ENCODE measurements around the gene OSBP2.
"Not testable (repeated sequence)": the region's sequence is repeated elsewhere in the genome, so short reads cannot be mapped to it uniquely, and the experiment has no call there.

Gene OSBP2

GRCh38 chr22:30667107-30667493 lies 27.6 kb upstream of the OSBP2 start:
- H3K27ac ChIP-seq: no peak overlapping the region; the same call in 1 of the 2 replicates
- TF ChIP-seq, protein P1, sequence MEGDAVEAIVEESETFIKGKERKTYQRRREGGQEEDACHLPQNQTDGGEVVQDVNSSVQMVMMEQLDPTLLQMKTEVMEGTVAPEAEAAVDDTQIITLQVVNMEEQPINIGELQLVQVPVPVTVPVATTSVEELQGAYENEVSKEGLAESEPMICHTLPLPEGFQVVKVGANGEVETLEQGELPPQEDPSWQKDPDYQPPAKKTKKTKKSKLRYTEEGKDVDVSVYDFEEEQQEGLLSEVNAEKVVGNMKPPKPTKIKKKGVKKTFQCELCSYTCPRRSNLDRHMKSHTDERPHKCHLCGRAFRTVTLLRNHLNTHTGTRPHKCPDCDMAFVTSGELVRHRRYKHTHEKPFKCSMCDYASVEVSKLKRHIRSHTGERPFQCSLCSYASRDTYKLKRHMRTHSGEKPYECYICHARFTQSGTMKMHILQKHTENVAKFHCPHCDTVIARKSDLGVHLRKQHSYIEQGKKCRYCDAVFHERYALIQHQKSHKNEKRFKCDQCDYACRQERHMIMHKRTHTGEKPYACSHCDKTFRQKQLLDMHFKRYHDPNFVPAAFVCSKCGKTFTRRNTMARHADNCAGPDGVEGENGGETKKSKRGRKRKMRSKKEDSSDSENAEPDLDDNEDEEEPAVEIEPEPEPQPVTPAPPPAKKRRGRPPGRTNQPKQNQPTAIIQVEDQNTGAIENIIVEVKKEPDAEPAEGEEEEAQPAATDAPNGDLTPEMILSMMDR (IDR thresholded peaks at IDR 0.05): no peak
- TF ChIP-seq ZFX (IDR thresholded peaks at IDR 0.05; ENCODE audit: borderline replicate concordance): no peak

- H3K27ac ChIP-seq: peak within 1 kb of the TSS; percentile 63
Observed at GRCh38 chr22:30667494-30668385, 26.9 kb upstream of the OSBP2 start, which contains the start of gene DUSP18. Gene DUSP18, minus strand, starts transcription at chr22:30667875. Its CDS starts 3,872 bp downstream, at chr22:30664003.

GRCh38 chr22:30668386-30668710 lies 26.3 kb upstream of the OSBP2 start:
- peak overlapping the region; percentile 63 for H3K27ac ChIP-seq
- TF ChIP-seq, protein P1 (IDR thresholded peaks at IDR 0.05): no peak
- no peak for TF ChIP-seq ZFX (IDR thresholded peaks at IDR 0.05; ENCODE audit: borderline replicate concordance)

More at GRCh38 chr22:30667494-30668385, 26.9 kb upstream of the OSBP2 start, which contains the start of gene DUSP18:
- TF ChIP-seq, protein P1 (IDR thresholded peaks at IDR 0.05): 0 out of 2 replicates have a peak, but pooled peaks have one; percentile 7
- no peak for TF ChIP-seq ZFX (IDR thresholded peaks at IDR 0.05; ENCODE audit: borderline replicate concordance)

DNA sequence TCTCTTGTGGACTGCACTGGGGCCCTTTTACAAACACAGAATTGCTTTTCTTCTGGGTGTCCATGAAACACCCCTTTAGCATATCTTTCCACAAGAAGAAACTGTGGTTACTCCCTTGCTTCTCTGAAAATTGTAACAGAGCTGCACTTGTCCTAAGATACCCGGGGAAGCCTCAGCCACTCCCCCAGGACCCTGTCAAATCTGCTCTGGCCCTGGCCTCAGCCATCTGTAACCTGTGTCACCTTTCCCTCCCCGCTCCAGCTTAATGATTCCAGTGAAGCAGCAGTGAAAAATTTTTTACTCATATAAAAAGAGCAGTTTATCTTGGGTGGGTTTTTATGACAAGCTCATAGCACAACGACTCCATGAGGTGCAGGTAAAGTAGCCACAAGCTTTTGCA lies 23.6 kb upstream of the OSBP2 start:
- H3K27ac ChIP-seq: no peak overlapping the region
- TF ChIP-seq ZFX (IDR thresholded peaks at IDR 0.05; ENCODE audit: borderline replicate concordance): no peak
- TF ChIP-seq, protein P1 (IDR thresholded peaks at IDR 0.05): no peak

DNA sequence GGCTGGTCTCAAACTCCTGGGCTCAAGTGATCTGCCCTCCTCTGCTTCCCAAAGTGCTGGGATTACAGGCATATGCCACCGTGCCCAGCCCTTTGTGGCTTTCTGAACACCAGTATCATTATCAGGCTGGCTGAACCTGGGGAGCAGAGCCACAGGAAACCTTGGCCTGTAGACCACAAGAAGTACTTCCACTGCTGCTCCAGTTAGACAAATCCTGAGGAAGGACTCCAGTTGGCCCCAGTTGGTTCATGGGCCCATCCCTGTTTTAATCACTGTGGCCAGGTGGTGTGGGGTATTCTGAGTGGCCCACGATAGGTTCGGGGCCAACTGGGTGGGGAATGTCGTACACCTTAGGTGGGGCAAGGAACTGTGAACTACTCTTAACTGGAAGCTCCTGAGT lies 21.5 kb upstream of the OSBP2 start:
- TF ChIP-seq, protein P1 (IDR thresholded peaks at IDR 0.05): no peak
- TF ChIP-seq ZFX (IDR thresholded peaks at IDR 0.05; ENCODE audit: borderline replicate concordance): no peak
- H3K27ac ChIP-seq: no peak overlapping the region

GRCh38 chr22:30674482-30674881 lies 20.2 kb upstream of the OSBP2 start:
- TF ChIP-seq ZFX (IDR thresholded peaks at IDR 0.05; ENCODE audit: borderline replicate concordance): no peak
- TF ChIP-seq, protein P1 (IDR thresholded peaks at IDR 0.05): no peak

DNA sequence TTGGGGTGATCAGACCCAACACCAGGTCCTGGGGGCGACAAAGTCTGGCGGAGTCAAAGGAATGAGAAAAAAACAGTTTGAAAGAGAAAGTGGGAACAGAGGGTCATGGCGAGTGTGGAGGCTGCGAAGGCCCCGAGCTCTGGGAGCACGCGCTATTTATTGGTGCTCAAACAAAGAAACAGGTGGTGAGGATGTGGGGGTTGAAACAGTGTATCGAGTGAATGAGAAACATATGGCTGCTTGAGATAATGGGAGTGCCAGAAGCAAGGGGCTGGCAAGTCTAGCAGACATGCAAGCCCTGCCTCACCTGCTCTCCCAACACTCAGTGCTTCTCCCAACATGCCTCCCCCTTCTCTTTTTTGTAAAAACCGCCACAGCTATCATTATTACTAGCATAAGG lies 19.2 kb upstream of the OSBP2 start:
- no peak overlapping the region for H3K27ac ChIP-seq
- TF ChIP-seq, protein P1 (IDR thresholded peaks at IDR 0.05): no peak
- TF ChIP-seq ZFX (IDR thresholded peaks at IDR 0.05; ENCODE audit: borderline replicate concordance): no peak

More at GRCh38 chr22:30674482-30674881, 20.2 kb upstream of the OSBP2 start:
- no peak overlapping the region for H3K27ac ChIP-seq

GRCh38 chr22:30676565-30676964 lies 18.1 kb upstream of the OSBP2 start:
- not testable (repeated sequence) for H3K27ac ChIP-seq

GRCh38 chr22:30679895-30680690 lies 14.6 kb upstream of the OSBP2 start:
- not testable (repeated sequence) for H3K27ac ChIP-seq

Data from 22Rv1 (cell line).